Osteoblast (primary cell): ENCODE data around the gene C5AR2. TPM values are rescaled to one million over a fixed set of nuclear protein-coding genes. Genes with fewer than 3 reads are reported as not detected.

Experiments used
- DNase-seq: peaks from one replicate; pipeline ENCODE4 v3.0.0; 2011; ENCODE audit warnings: low spot score, mixed read lengths; ENCODE audit not compliant: insufficient read length; ENCODE audit errors: missing footprints
- H2AFZ ChIP-seq: 2 replicates; pipeline ENCODE4 v1.6.0; 2011; ENCODE audit warnings: mild to moderate bottlenecking, low read length
- H3K27ac ChIP-seq: 2 replicates; pipeline ENCODE4 v1.5.1; 2011; ENCODE audit warnings: mild to moderate bottlenecking, low read depth, low read length, moderate library complexity
- H3K27me3 ChIP-seq: 2 replicates; pipeline ENCODE4 v1.6.0; 2012; ENCODE audit warnings: mild to moderate bottlenecking, control low read depth, inconsistent platforms, low read length, moderate library complexity; ENCODE audit not compliant: insufficient read depth
- H3K36me3 ChIP-seq: 2 replicates; pipeline ENCODE4 v1.5.1; 2011; ENCODE audit warnings: mild to moderate bottlenecking, low read length, control low read depth, moderate library complexity; ENCODE audit not compliant: insufficient read depth
- H3K4me1 ChIP-seq: 2 replicates; pipeline ENCODE4 v1.5.1; 2011; ENCODE audit warnings: mild to moderate bottlenecking, low read length, control low read depth, moderate library complexity; ENCODE audit not compliant: insufficient read depth
- H3K4me2 ChIP-seq: 2 replicates; pipeline ENCODE4 v1.6.0; 2011; ENCODE audit warnings: mild to moderate bottlenecking, low read length; ENCODE audit not compliant: insufficient read depth
- H3K4me3 ChIP-seq: fragments of 200-600 bp; sonication (generic); 3 replicates; pipeline ENCODE4 v1.5.1; 2012; ENCODE audit warnings: mild to moderate bottlenecking, low read length, inconsistent platforms; ENCODE audit not compliant: insufficient read depth
- H3K79me2 ChIP-seq: 2 replicates; pipeline ENCODE4 v1.6.0; 2012; ENCODE audit warnings: mild to moderate bottlenecking, low read length, control low read depth, inconsistent platforms; ENCODE audit not compliant: insufficient read depth
- H3K9me3 ChIP-seq: 2 replicates; pipeline ENCODE4 v1.5.1; 2011; ENCODE audit warnings: low read depth, low read length, control low read depth
- H4K20me1 ChIP-seq: 2 replicates; pipeline ENCODE4 v1.6.0; 2012; ENCODE audit warnings: mild to moderate bottlenecking, low read length, control low read depth; ENCODE audit not compliant: insufficient read depth
- CTCF ChIP-seq: IDR thresholded peaks from 2 replicates; pipeline ENCODE4 v1.5.1; 2011; ENCODE audit warnings: mild to moderate bottlenecking, low read depth, low read length, moderate library complexity; ENCODE audit errors: extremely low read depth
- total RNA-seq: library from RNA; depleted of rRNA; stranded (reverse); fragments of >200 nt; gene quantifications from 2 replicates; pipeline ENCODE4 v1.2.3, GENCODE V29; 2012

The C5AR2 gene
- total RNA-seq, 1 donor: 2.5 TPM

- no peaks in the 10 kb centered on the region for H3K36me3 ChIP-seq
- H3K9me3 ChIP-seq: no peaks in the 10 kb centered on the region
- H3K27me3 ChIP-seq: no peaks in the 10 kb centered on the region
- peaks cover 13% of the 10 kb centered on the region for H3K4me1 ChIP-seq
- DNase-seq: peak; percentile 67
- H3K4me3 ChIP-seq: no peak overlapping the region
- no peaks in the 10 kb centered on the region for H4K20me1 ChIP-seq
- TF ChIP-seq CTCF: no peak
- no peaks in the 10 kb centered on the region for H3K79me2 ChIP-seq
- peak overlapping the region; percentile 40 for H3K4me2 ChIP-seq
- H3K27ac ChIP-seq: no peak overlapping the region
- H2AFZ ChIP-seq: no peak overlapping the region
Measured at GRCh38 chr19:47309038-47309437, 22.9 kb upstream of the C5AR2 start.

- Histone ChIP-seq H3K36me3 (no peaks in the 10 kb centered on the region), H3K9me3 (no peaks in the 10 kb centered on the region), H3K4me2 (peak within 1 kb of the TSS; percentile 40), H2AFZ (no peak within 1 kb of the TSS), H3K27ac (no peak within 1 kb of the TSS), H3K4me1 (peaks cover 13% of the 10 kb centered on the region), H3K27me3 (no peaks in the 10 kb centered on the region), H3K79me2 (no peaks in the 10 kb centered on the region), H3K4me3 (no peak within 1 kb of the TSS), H4K20me1 (no peaks in the 10 kb centered on the region)
- no peak for TF ChIP-seq CTCF
- DNase-seq: no peak
Measured at GRCh38 chr19:47309608-47310007, 22.4 kb upstream of the C5AR2 start, which contains the start of gene C5AR1. Gene C5AR1, plus strand, starts transcription at chr19:47309861. Its CDS starts 35 bp downstream, at chr19:47309896.

- Histone ChIP-seq H3K27me3 (no peaks in the 10 kb centered on the region), H3K4me1 (peaks cover 12% of the 10 kb centered on the region), H4K20me1 (no peaks in the 10 kb centered on the region), H3K4me3 (no peak overlapping the region), H3K36me3 (no peaks in the 10 kb centered on the region), H3K27ac (no peak overlapping the region), H3K79me2 (no peaks in the 10 kb centered on the region), H2AFZ (no peak overlapping the region), H3K4me2 (no peak overlapping the region), H3K9me3 (no peaks in the 10 kb centered on the region)
- no peak for DNase-seq
- no peak for TF ChIP-seq CTCF
Measured at GRCh38 chr19:47310323-47310722, 21.7 kb upstream of the C5AR2 start.

- H3K27me3 ChIP-seq: no peaks in the 10 kb centered on the region
- no peak overlapping the region for H3K27ac ChIP-seq
- H3K36me3 ChIP-seq: no peaks in the 10 kb centered on the region
- no peaks in the 10 kb centered on the region for H3K79me2 ChIP-seq
- H3K9me3 ChIP-seq: no peaks in the 10 kb centered on the region
- peaks cover 14% of the 10 kb centered on the region for H3K4me1 ChIP-seq
- H2AFZ ChIP-seq: no peak overlapping the region
- no peak overlapping the region for H3K4me3 ChIP-seq
- no peak overlapping the region for H3K4me2 ChIP-seq
- no peak for TF ChIP-seq CTCF
- no peaks in the 10 kb centered on the region for H4K20me1 ChIP-seq
- DNase-seq: no peak
Measured at GRCh38 chr19:47310819-47311218, 21.2 kb upstream of the C5AR2 start.
